GM12864 (cell line): Measurements from ENCODE around the gene MYLK4.

Experiments used
- DNase-seq: peaks from one replicate; pipeline ENCODE4 v3.0.0-alpha.2; 2011; ENCODE audit warnings: low read depth
- H3K4me3 ChIP-seq: 2 replicates; pipeline ENCODE4 v1.5.1; 2011; ENCODE audit warnings: mild to moderate bottlenecking, low read depth, low read length, control low read depth
- CTCF ChIP-seq: IDR thresholded peaks from 2 replicates; pipeline ENCODE4 v1.5.1; 2011; ENCODE audit warnings: low read depth, mild to moderate bottlenecking, moderate library complexity, low read length, control low read depth, inconsistent platforms; ENCODE audit errors: missing control alignments

The MYLK4 gene

DNA sequence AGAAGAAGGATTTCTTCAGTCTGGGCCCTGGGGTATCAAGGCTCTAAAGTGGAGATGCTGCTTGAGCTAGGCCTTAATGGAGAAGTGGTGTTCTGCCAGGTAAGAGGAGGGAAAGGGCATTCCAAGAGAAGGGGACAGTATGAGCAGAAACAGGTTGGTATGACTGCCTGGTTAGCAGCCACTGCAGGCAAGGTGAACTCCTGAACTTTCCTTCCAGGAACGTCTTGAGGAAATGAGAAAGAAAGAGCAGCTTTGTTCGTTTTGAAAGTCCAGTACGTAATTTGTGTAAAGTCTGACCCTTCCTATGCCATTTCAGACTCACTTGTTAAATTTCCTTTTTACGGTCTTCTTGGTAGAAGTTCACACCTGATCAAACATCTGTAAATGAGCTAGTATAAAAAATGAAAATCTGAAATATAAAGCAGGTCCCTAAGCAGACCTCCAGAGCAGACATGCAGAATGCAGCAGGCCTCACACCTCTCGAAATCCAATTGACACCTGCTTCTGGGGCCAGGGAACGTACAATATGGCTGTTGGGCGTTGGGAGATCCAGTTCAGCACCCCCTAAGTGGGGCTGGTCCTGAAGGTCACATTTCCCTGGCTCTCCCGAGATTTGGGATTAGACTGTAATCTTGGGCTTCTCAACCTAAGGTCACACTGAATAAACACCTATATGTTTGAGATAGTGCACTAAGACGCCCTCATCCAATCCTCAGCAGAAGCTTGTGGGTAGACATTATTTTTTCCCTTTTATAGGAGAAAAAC is 33.6 kb downstream of the MYLK4 start:
- TF ChIP-seq CTCF, result no peak
- no peak overlapping the region for H3K4me3 ChIP-seq
- DNase-seq, result no peak

DNA sequence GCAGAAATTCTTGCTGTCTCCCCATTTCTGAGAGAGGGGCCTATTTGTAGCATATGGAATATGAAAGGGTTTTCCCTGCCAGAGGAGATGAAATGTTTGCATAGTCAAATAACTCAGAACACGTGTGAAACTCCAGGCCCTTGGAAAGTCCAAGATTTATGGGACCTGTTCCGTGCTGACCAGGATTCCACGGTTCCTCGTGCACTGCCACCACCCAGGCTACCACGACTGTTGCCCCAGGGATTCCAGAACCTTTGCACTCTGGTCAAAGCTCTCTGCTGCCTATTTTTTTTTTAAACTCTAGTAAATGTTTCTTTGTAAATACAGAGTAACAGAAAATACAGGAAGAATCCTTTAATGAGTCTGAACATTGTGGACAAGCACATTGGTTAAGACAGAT is 35.0 kb downstream of the MYLK4 start:
- TF ChIP-seq CTCF, result no peak
- DNase-seq, result no peak
- no peak overlapping the region for H3K4me3 ChIP-seq

- TF ChIP-seq CTCF, result no peak
- no peak for DNase-seq
- H3K4me3 ChIP-seq, result no peak overlapping the region
Observed at GRCh38 chr6:2714111-2714895, 36.4 kb downstream of the MYLK4 start.

- DNase-seq, result no peak
- H3K4me3 ChIP-seq, result no peak overlapping the region
- TF ChIP-seq CTCF, result no peak
Observed at GRCh38 chr6:2713473-2714110, 37.1 kb downstream of the MYLK4 start.

DNA sequence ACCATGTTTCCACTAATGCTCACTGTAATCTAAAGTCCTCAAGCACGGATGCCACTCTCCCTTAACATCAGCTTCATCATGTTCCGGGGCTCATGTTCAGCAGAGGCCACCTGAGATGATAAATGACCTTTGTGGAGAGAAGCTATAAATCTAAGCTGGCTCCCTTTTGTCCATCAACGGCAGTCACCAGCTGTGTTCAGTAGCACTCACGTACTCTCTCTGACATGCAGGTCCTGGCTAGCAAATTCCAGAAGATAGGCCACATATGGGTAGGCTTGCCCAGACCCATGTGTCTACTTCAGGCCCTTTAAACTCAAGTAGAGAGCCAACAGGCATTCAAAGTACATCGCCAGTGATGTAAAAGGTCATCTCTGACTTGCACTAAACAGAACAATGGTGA is 38.6 kb downstream of the MYLK4 start:
- TF ChIP-seq CTCF, result no peak

GRCh38 chr6:2710412-2710811 is 40.3 kb downstream of the MYLK4 start:
- H3K4me3 ChIP-seq, result no peak overlapping the region
- TF ChIP-seq CTCF, result no peak
- no peak for DNase-seq

More for the DNA sequence above, 38.6 kb downstream of the MYLK4 start:
- no peak for DNase-seq
- no peak overlapping the region for H3K4me3 ChIP-seq
